Activated B cell treated with CpG ODN at 0.5 μM for 24 hours (primary cell): Measurements from ENCODE around the gene CTCFL. TPM values are rescaled to one million over a fixed set of nuclear protein-coding genes. Genes with fewer than 3 reads are reported as not detected.

Experiments
- ATAC-seq: fragments of 200-7000 bp; cut with Tn5 transposase; one replicate; pipeline ENCODE4 v1.10.0; 2021; ENCODE audit warnings: low read depth, mild to moderate bottlenecking, moderate library complexity
- CTCF ChIA-PET: fragments of 350-600 bp; sonication (Branson Sonifier 250); formaldehyde crosslinking; loops from one replicate; lab custom pipeline; 2021; ENCODE audit warnings: antibody characterized with exemption; lab: Charles Lee
- POLR2A ChIA-PET: fragments of 350-600 bp; sonication (Branson Sonifier 250); formaldehyde crosslinking; loops from one replicate; lab custom pipeline; 2021; ENCODE audit warnings: antibody characterized with exemption; lab: Charles Lee
- DNase-seq: peaks from one replicate; pipeline ENCODE4 v3.0.0; 2022
- H3K27ac Mint-ChIP-seq: one replicate; pipeline ENCODE4 v1.8.0; 2020; ENCODE audit warnings: mixed read lengths
- H3K27me3 Mint-ChIP-seq: one replicate; pipeline ENCODE4 v1.8.0; 2021; ENCODE audit warnings: mixed read lengths
- H3K36me3 Mint-ChIP-seq: one replicate; pipeline ENCODE4 v1.8.0; 2021; ENCODE audit warnings: low read depth, mixed read lengths
- H3K4me1 Mint-ChIP-seq: one replicate; pipeline ENCODE4 v1.8.0; 2021; ENCODE audit warnings: mixed read lengths
- H3K4me3 Mint-ChIP-seq: one replicate; pipeline ENCODE4 v1.8.0; 2020; ENCODE audit warnings: mild to moderate bottlenecking, mixed read lengths
- H3K9me3 Mint-ChIP-seq: one replicate; pipeline ENCODE4 v1.8.0; 2020; ENCODE audit warnings: mixed read lengths
- intact Hi-C: fragments of 100-400 bp; cut with micrococcal nuclease; formaldehyde crosslinking; loops from one replicate; pipeline ENCODE4 v1.15.1; 2024
- total RNA-seq: library from RNA; stranded (reverse); gene quantifications from 2 replicates; pipeline ENCODE4 v1.2.3, GENCODE V29; 2022
- TF ChIP-seq, protein P1 (sequence below): fragments of 200-600 bp; IDR thresholded peaks from one replicate; pipeline ENCODE4 v1.8.0; 2022; ENCODE audit warnings: antibody characterized with exemption, mild to moderate bottlenecking

Gene CTCFL
- total RNA-seq, 1 donor from 2014 or later: not detected

DNA sequence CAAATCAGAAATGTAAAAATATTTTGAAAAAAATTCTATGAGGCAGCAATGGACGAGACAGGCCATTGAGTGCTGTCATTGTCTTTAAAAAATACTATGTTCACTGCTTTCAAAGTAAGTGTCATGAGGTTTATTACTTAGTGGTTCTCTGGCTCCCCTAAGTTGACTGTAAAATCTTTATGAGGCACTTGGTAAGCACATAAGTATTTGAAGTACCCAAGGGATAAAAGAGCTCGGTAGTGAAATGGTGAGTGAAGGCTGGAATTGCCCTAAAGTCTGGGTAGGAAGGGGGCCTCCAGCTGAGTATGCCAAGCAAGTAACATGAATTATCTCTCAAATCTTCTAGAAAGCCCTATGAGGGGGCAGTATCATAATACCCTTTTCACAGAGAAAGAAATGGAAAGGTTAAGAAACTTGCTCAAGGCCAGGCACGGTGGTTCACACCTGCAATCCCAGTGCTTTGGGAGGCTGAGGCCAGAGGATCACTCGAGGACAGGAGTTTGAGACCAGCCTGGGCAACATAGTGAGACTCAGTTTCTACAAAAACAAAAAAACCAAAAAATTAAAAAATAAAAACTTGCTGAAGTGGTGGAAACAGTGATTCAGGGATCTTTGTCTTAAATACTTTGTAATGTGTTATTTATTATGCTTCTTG lies 5.5 kb upstream of the CTCFL start:
- CTCF ChIA-PET: no interaction called here

GRCh38 chr20:57529810-57530209 lies 4.9 kb upstream of the CTCFL start:
- ChIA-PET CTCF (no interaction called here), POLR2A (no interaction called here)
- no peaks in the 10 kb centered on the region for H3K4me1 Mint-ChIP-seq
- TF ChIP-seq, protein P1, sequence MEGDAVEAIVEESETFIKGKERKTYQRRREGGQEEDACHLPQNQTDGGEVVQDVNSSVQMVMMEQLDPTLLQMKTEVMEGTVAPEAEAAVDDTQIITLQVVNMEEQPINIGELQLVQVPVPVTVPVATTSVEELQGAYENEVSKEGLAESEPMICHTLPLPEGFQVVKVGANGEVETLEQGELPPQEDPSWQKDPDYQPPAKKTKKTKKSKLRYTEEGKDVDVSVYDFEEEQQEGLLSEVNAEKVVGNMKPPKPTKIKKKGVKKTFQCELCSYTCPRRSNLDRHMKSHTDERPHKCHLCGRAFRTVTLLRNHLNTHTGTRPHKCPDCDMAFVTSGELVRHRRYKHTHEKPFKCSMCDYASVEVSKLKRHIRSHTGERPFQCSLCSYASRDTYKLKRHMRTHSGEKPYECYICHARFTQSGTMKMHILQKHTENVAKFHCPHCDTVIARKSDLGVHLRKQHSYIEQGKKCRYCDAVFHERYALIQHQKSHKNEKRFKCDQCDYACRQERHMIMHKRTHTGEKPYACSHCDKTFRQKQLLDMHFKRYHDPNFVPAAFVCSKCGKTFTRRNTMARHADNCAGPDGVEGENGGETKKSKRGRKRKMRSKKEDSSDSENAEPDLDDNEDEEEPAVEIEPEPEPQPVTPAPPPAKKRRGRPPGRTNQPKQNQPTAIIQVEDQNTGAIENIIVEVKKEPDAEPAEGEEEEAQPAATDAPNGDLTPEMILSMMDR: no peak
- peaks cover 14% of the 10 kb centered on the region for H3K27me3 Mint-ChIP-seq
- no peak overlapping the region for H3K4me3 Mint-ChIP-seq
- H3K27ac Mint-ChIP-seq: no peak overlapping the region
- H3K9me3 Mint-ChIP-seq: no peaks in the 10 kb centered on the region
- no peak for ATAC-seq
- H3K36me3 Mint-ChIP-seq: no peaks in the 10 kb centered on the region
- intact Hi-C loops: no loop called here
- no peak for DNase-seq

More for the DNA sequence above, 5.5 kb upstream of the CTCFL start:
- Mint-ChIP-seq H3K27ac (no peak overlapping the region), H3K36me3 (no peaks in the 10 kb centered on the region), H3K4me3 (no peak overlapping the region), H3K9me3 (no peaks in the 10 kb centered on the region), H3K4me1 (no peaks in the 10 kb centered on the region), H3K27me3 (peaks cover 14% of the 10 kb centered on the region)
- POLR2A ChIA-PET: no interaction called here
- DNase-seq (no peak), ATAC-seq (no peak)
- intact Hi-C loops: no loop called here
- TF ChIP-seq, protein P1: no peak

DNA sequence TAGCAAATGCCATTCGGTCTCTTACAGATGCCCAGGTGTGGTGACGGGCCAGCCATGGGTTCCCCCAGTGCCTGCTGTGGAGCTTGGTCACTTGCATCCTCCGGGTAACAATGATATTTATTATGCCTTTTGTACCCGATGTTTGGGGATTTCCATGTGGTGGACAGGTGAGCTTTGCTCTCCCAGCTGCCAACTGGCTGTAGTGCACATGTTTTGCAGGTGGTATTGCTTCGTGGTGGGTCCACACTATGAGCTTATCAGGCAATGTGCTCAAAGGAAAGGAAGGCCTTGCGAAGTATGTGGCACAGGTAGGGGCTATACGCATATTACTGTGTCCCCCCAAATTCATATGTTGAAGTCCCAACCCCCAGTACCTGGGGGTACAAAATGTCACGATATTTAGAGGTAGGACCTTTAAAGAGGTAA lies 4.2 kb upstream of the CTCFL start:
- Mint-ChIP-seq H3K27ac (no peak overlapping the region), H3K36me3 (no peaks in the 10 kb centered on the region), H3K4me1 (no peaks in the 10 kb centered on the region), H3K27me3 (peaks cover 14% of the 10 kb centered on the region), H3K9me3 (no peaks in the 10 kb centered on the region), H3K4me3 (no peak overlapping the region)
- ChIA-PET POLR2A (no interaction called here), CTCF (no interaction called here)
- TF ChIP-seq, protein P1: no peak
- DNase-seq (no peak), ATAC-seq (no peak)
- intact Hi-C loops: no loop called here

GRCh38 chr20:57528148-57528547 lies 3.2 kb upstream of the CTCFL start:
- TF ChIP-seq, protein P1: no peak
- POLR2A ChIA-PET: no interaction called here
- intact Hi-C loops: no loop called here
- H3K4me3 Mint-ChIP-seq: no peak overlapping the region
- H3K27ac Mint-ChIP-seq: no peak overlapping the region
- H3K27me3 Mint-ChIP-seq: peaks cover 6% of the 10 kb centered on the region
- no peaks in the 10 kb centered on the region for H3K4me1 Mint-ChIP-seq
- H3K9me3 Mint-ChIP-seq: no peaks in the 10 kb centered on the region
- H3K36me3 Mint-ChIP-seq: no peaks in the 10 kb centered on the region
- no peak for DNase-seq
- ATAC-seq: no peak
- CTCF ChIA-PET: no interaction called here

- ATAC-seq: no peak
- intact Hi-C loops: no loop called here
Observed at GRCh38 chr20:57527728-57528127, 2.8 kb upstream of the CTCFL start.

More at GRCh38 chr20:57527728-57528127, 2.8 kb upstream of the CTCFL start:
- Mint-ChIP-seq H3K27ac (no peak overlapping the region), H3K27me3 (peaks cover 4% of the 10 kb centered on the region), H3K4me1 (no peaks in the 10 kb centered on the region), H3K9me3 (no peaks in the 10 kb centered on the region), H3K4me3 (no peak overlapping the region), H3K36me3 (no peaks in the 10 kb centered on the region)
- ChIA-PET POLR2A (no interaction called here), CTCF (interaction anchor here (0.8 kb wide), 1 partner anchor 653 kb away, joined by 3 read pairs; no protein-coding TSS in a partner anchor)
- no peak for DNase-seq
- TF ChIP-seq, protein P1: no peak
